IPS-15b (cell line): Measurements from ENCODE around the gene PLEKHG5.
A peak's percentile ranks its signal among the peaks of the same experiment; 100 is the strongest.

Experiments used
- H3K27me3 ChIP-seq: one replicate; pipeline ENCODE4 v1.6.1; 2013; ENCODE audit warnings: low read length; ENCODE audit not compliant: control insufficient read depth, insufficient read depth
- H3K36me3 ChIP-seq: one replicate; pipeline ENCODE4 v1.6.1; 2013; ENCODE audit warnings: low read length; ENCODE audit not compliant: control insufficient read depth, insufficient read depth
- H3K4me1 ChIP-seq: one replicate; pipeline ENCODE4 v1.6.1; 2013; ENCODE audit warnings: mild to moderate bottlenecking, low read length; ENCODE audit not compliant: control insufficient read depth, insufficient read depth
- H3K4me3 ChIP-seq: one replicate; pipeline ENCODE4 v1.5.1; 2013; ENCODE audit warnings: low read depth, low read length
- H3K9ac ChIP-seq: one replicate; pipeline ENCODE4 v1.6.1; 2013; ENCODE audit warnings: low read depth, mild to moderate bottlenecking, low read length
- H3K9me3 ChIP-seq: one replicate; pipeline ENCODE4 v1.6.1; 2013; ENCODE audit warnings: mild to moderate bottlenecking, low read length; ENCODE audit not compliant: control insufficient read depth, insufficient read depth

The PLEKHG5 gene, protein sequence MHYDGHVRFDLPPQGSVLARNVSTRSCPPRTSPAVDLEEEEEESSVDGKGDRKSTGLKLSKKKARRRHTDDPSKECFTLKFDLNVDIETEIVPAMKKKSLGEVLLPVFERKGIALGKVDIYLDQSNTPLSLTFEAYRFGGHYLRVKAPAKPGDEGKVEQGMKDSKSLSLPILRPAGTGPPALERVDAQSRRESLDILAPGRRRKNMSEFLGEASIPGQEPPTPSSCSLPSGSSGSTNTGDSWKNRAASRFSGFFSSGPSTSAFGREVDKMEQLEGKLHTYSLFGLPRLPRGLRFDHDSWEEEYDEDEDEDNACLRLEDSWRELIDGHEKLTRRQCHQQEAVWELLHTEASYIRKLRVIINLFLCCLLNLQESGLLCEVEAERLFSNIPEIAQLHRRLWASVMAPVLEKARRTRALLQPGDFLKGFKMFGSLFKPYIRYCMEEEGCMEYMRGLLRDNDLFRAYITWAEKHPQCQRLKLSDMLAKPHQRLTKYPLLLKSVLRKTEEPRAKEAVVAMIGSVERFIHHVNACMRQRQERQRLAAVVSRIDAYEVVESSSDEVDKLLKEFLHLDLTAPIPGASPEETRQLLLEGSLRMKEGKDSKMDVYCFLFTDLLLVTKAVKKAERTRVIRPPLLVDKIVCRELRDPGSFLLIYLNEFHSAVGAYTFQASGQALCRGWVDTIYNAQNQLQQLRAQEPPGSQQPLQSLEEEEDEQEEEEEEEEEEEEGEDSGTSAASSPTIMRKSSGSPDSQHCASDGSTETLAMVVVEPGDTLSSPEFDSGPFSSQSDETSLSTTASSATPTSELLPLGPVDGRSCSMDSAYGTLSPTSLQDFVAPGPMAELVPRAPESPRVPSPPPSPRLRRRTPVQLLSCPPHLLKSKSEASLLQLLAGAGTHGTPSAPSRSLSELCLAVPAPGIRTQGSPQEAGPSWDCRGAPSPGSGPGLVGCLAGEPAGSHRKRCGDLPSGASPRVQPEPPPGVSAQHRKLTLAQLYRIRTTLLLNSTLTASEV

DNA sequence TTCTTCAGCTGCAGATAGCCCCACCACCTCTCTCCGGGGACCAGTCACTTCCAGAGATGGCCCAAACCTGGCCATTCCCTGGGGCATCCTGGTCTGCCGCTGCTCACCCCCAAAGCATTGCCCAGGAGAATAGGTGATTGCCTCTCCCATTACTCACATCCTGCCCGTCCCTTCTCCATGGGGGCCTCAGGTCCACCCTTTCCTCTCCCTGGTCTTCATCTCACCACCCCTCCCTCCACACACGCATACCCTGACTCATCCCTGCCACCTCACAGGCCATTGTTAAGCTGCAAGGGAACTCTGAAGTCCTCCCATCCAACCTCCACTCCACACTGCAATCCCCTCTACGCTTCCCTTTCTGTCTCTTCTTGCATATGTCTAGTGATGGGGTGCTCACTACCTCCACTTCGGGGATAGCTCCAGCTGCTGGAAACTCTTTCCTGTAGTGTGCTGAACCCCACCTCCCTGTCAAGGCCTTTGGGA, at the start of gene PLEKHG5:
TSS of gene PLEKHG5 (minus strand) at position 188 of the 483 bp plus-strand sequence. CDS start 14,096 bp downstream, outside the sequence.
- H3K4me3 ChIP-seq = peak within 1 kb of the TSS; percentile 91
- H3K27me3 ChIP-seq = peaks cover 7% of the 10 kb centered on the region
- H3K9me3 ChIP-seq = no peaks in the 10 kb centered on the region
- peak within 1 kb of the TSS; percentile 47 for H3K9ac ChIP-seq
- H3K4me1 ChIP-seq = peaks cover 15% of the 10 kb centered on the region
- no peaks in the 10 kb centered on the region for H3K36me3 ChIP-seq

DNA sequence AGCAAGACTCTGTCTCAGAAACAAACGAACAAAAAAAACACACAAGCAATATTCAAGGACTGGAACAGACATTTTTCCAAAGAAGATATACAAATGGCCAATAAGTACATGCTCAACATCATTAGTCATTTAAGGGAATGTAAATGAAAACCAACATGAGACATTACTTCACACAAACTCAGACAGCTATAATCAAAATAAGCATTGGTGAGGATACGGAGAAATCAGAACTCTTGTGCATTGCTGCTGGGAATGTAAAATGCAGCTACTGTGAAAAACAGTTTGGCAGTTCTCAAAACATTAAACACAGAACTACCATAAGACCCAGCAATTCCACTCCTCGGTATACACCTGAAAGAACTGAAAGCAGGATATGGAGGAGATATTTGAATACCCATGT, 47.5 kb upstream of the PLEKHG5 start:
- no peak overlapping the region for H3K9ac ChIP-seq
- H3K27me3 ChIP-seq = no peaks in the 10 kb centered on the region
- no peaks in the 10 kb centered on the region for H3K4me1 ChIP-seq
- no peaks in the 10 kb centered on the region for H3K9me3 ChIP-seq
- H3K4me3 ChIP-seq = no peak overlapping the region
- peaks cover 32% of the 10 kb centered on the region for H3K36me3 ChIP-seq

DNA sequence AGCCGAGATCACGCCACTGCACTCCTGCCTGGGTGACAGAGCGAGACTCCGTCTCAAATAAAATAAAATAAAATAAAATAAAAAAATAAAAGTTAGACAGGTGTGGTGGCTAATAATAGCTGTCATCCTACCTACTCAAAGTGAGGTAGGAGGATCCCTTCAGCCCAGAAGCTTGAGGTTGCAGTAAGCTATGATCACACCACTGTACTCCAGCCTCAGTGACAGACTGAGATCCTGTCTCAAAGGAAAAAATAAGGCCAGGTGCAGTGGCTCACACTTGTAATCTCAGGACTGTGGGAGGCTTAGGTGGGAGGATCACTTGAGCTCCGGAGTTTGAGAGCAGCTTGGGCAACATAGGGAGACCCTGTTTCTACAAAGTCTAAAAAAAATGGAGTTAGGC, 44.8 kb upstream of the PLEKHG5 start:
- no peaks in the 10 kb centered on the region for H3K4me1 ChIP-seq
- H3K9me3 ChIP-seq = no peaks in the 10 kb centered on the region
- H3K9ac ChIP-seq = no peak overlapping the region
- no peak overlapping the region for H3K4me3 ChIP-seq
- H3K36me3 ChIP-seq = peaks cover 45% of the 10 kb centered on the region
- no peaks in the 10 kb centered on the region for H3K27me3 ChIP-seq

DNA sequence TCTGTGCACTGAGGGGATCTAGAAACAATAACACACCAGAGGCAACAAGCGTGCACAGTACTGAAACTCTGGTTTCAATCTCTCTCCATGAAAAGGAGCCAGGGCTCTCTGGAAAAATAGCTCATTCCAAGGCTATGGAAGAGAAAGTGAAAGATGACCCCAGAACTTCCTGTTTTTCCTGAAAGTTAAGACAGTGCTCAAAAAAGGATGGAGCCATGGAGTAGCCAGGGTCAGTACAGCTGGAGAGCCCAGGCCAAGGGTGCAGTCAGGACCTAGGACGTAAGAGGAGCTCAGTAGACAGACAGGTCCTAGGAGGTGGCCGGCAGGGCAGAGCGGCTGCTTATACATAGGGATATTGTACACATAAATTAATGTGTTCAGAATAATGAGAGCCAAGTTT, 43.7 kb upstream of the PLEKHG5 start:
- Histone ChIP-seq H3K9me3 (no peaks in the 10 kb centered on the region), H3K27me3 (no peaks in the 10 kb centered on the region), H3K9ac (no peak overlapping the region), H3K36me3 (peaks cover 40% of the 10 kb centered on the region), H3K4me3 (no peak overlapping the region), H3K4me1 (no peaks in the 10 kb centered on the region)

DNA sequence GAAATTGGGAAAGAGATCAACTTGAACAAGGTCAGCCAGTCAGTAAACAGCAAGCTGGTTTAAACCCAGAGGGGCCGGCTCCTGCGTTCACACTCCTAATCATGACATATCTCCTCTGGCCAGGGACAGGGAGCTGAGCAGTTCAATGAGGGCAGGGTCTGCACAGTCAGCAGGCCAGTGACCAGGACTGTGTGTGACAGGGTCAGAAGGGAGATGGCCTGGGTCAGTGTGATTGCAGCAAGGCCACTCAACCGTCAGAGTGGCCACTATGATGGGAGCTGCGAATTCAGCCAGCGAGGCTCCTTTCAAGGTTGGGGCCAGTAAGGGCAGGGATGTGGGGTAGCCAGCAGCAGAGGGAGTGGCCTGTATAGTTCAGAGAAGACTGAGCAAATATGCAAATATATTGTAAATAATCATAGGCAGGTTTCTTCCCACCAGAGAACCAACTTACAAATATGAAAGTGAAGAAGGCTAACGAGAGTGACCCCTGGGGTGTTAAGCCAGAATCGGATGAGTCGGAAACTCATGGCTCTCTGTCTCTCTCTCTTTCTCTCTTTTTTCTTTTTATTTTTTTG, 42.9 kb upstream of the PLEKHG5 start:
- Histone ChIP-seq H3K9ac (no peak overlapping the region), H3K36me3 (peaks cover 40% of the 10 kb centered on the region), H3K27me3 (no peaks in the 10 kb centered on the region), H3K9me3 (no peaks in the 10 kb centered on the region), H3K4me3 (no peak overlapping the region), H3K4me1 (no peaks in the 10 kb centered on the region)

DNA sequence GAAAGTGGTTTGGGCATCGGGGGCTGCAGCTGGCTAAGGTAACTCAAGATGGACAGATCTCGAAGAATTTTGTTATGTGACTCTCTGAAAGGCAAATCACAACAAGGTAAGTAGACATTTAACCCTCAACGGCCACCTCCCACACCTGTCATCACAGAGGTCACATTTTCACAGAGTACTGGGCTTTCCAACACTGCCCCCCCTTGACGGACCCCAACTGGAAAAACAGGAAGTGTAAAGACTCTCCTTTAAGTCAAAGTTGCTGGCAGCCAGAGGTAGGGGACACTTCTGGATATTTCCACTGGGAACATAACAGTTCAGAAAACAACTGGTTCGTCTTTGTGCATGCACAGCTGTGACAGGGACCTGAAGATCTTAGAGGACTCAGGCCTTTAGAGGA, 40.5 kb upstream of the PLEKHG5 start:
- Histone ChIP-seq H3K9ac (no peak overlapping the region), H3K4me1 (no peaks in the 10 kb centered on the region), H3K36me3 (peaks cover 48% of the 10 kb centered on the region), H3K9me3 (no peaks in the 10 kb centered on the region), H3K4me3 (no peak overlapping the region), H3K27me3 (no peaks in the 10 kb centered on the region)

DNA sequence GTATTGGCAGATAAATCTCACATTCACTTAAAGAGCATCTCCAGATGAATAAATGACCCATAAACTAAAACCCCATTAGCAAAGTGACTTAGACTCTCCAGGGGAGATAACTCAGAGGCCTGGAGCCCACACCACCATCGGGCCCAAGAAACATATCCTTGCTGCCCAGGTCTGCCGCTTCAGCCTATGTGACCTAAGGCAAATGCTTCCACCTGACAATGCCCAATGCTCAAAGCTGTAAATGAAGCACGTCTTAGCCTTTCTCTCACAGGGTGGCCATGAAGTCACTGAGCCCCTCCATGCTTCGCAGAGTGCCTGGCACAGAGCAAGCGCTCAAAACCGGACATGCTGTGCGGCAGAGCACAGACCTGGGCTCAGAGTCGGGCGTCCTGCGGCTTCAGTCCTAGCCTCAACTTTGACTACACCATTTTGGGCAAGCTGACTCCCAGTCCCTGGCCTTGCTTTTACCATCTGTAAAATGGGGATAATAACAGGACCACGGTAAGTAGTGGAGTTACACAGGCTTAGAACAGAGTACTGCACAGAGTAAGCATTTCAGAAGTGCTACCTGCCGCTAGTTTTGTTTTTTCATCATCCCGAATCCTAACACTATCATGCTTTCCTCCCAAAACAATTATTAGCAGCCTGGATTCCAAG, 39.2 kb upstream of the PLEKHG5 start:
- H3K4me1 ChIP-seq = no peaks in the 10 kb centered on the region
- H3K36me3 ChIP-seq = peaks cover 56% of the 10 kb centered on the region
- H3K9me3 ChIP-seq = no peaks in the 10 kb centered on the region
- no peak overlapping the region for H3K9ac ChIP-seq
- H3K4me3 ChIP-seq = no peak overlapping the region
- no peaks in the 10 kb centered on the region for H3K27me3 ChIP-seq

DNA sequence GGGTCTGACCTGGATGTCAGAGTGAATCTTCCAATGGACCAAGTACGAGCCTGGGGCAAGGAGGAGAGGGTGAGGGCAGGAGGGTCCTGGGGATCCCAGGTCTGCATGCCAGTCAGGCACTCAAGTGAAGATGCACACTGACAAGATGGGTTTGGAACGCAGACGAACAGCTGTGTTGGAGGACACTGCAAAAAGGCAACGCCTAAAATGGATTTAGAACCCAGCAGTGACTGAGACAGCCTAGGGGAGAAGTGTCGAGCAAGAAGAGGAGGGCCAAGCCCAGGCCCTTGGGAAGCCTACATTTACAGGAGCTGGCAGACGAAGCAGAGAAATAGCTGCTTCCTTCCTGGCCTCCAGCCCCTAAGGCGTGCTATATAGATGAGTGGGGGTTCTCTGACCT, 37.0 kb upstream of the PLEKHG5 start:
- Histone ChIP-seq H3K4me1 (no peaks in the 10 kb centered on the region), H3K36me3 (peaks cover 51% of the 10 kb centered on the region), H3K9ac (no peak overlapping the region), H3K27me3 (no peaks in the 10 kb centered on the region), H3K4me3 (no peak overlapping the region), H3K9me3 (no peaks in the 10 kb centered on the region)

DNA sequence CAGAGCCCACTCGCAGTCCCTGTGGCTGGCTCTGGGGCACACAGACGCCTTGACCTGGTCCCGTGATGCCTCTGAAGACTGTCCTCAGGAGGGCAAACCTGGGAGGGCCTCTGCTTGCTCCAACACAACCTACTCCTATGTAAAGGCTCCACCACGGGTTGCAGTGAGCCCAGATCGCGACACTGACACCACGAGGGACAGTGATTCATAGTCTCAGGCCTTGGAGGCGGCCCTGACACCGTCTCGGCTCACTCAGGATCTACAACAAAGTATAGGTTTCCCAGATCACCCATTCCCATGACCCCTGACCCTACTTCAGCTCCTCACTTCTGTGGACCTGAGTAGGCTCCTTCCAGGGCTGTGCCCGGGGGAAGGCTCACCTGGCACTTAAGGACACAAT, 34.8 kb upstream of the PLEKHG5 start:
- Histone ChIP-seq H3K9me3 (no peaks in the 10 kb centered on the region), H3K4me3 (no peak overlapping the region), H3K27me3 (no peaks in the 10 kb centered on the region), H3K36me3 (peaks cover 30% of the 10 kb centered on the region), H3K9ac (no peak overlapping the region), H3K4me1 (no peaks in the 10 kb centered on the region)

DNA sequence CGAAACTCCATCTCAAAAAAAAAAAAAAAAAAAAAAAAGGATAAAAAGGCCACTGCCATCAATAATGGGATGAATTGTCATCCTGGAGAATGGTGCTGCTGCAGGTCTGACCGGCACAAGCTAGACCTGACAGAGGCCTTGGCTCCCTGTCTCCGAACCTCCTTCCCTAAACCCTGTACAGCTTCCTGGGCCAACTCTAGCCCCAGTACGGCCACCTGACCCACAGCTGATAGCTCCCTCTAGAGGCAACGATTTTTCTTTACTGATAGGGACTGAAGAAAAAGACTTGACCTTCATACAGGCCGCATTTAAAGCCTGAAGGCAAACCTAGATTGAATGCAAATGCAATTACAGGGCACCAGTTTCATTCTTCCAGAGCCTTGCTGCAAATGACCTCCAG, 32.1 kb upstream of the PLEKHG5 start:
- H3K36me3 ChIP-seq = peaks cover 25% of the 10 kb centered on the region
- no peak overlapping the region for H3K9ac ChIP-seq
- H3K27me3 ChIP-seq = no peaks in the 10 kb centered on the region
- no peaks in the 10 kb centered on the region for H3K9me3 ChIP-seq
- no peak overlapping the region for H3K4me3 ChIP-seq
- H3K4me1 ChIP-seq = peaks cover 4% of the 10 kb centered on the region

DNA sequence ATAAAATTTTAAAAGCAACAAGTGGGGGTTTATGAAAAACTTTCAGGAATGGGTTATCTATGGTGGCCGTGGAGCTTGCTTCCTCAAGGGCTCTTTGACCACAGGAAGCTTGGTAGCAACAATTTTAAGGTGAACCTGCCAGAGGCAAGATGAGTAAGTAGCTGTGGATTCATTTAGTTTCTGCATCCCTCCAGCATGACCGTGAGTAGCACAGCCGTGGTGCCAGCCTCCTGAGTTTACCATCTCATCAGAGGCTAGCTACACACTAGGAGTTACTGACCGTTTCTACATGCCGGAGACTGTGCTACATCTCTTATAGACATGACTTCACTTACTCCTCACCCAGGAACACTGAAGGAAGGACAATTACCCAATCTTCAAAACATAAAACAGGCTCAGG, 30.1 kb upstream of the PLEKHG5 start:
- Histone ChIP-seq H3K9me3 (no peaks in the 10 kb centered on the region), H3K4me1 (peaks cover 4% of the 10 kb centered on the region), H3K4me3 (no peak overlapping the region), H3K36me3 (peaks cover 16% of the 10 kb centered on the region), H3K9ac (no peak overlapping the region), H3K27me3 (no peaks in the 10 kb centered on the region)
